ENCODE measurements around the gene URB2.
A peak's percentile ranks its signal among the peaks of the same experiment; 100 is the strongest.

URB2 gene

DNA sequence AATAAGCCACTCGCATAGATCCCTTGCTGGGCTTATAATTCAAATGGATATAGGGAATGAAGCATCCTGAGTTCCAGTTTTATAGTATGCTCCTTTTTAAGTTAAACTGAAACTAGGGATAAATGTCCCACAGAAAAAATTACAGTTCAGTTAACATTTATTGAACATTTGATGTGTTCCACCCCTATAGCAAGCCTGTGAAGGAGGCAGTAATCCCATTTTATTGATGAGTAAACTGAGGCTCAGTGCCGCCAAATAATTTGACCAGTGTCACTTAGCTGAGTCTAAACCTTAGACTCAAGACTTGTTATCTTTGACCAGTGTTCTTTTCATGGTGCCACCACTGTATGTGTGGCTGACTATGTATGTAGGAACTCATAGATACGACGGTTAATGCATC, 22.4 kb downstream of the URB2 start:
- DNase-seq, result no peak

GRCh38 chr1:229650045-229650444, 24.0 kb downstream of the URB2 start:
- no peak for DNase-seq

GRCh38 chr1:229651546-229651945, 25.5 kb downstream of the URB2 start:
- no peak for DNase-seq

GRCh38 chr1:229653420-229653819, 27.4 kb downstream of the URB2 start:
- DNase-seq, result no peak

DNA sequence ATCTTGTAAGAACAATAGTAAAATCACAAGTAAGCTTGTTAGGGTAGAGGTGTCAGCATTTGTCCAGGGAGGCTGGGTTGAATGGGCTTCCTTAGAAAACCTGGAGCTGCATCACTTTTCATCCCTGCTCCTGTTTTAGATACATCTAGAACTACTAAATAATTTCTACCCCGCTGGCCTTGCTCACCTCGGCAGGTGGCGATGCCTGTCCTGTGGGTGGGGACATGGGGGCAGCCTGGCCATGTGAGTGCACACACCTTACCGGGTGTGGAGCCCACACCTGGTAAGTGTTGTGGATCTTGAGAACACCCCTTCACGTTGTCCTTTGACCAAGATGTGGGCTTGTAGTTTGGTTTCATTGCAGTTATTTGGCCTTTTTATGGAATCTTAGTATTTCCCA, 29.7 kb downstream of the URB2 start:
- DNase-seq, result no peak

GRCh38 chr1:229657993-229658755, 32.1 kb downstream of the URB2 start:
- DNase-seq, result no peak

DNA sequence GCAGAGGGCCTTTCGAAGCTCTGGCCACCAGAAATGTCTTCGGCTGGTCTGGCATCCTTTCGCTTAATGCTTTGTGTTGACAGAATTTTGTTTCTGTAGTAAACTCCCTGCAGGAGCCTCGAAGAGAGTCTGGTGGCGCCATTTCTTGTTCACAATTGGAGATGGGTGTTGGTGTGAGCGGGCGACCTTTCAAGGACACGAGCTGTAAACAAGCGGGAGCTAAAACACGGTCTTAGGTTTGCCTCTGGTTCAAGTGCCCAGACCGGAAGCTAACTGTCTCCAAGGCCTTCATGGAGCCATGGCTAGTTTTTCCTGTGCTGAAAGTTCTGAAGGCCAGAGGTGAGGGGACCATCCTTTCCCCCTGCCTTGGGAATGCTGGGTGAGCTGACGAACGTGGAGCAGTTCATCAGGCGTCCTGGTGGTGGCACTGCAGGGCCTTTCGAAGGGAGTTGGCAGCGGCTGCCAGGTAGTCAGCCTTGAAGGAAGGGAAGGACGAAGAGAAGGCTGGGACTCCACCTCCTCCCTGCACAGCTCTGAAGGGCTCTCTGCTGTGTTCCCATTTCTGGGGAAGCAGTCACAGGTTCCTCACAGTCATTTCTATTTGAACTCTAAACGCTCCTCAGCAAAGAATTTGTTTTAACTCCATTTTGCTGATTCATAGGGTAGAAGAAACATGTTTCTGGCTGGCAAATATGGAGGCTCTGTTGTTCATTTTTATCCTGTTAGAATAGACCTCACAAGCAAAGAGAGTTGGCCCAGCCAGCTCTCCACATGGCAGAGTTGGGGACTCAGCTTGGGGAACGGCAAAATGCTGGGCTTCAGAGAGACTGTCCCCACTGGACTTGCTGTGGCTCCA, 35.2 kb downstream of the URB2 start:
- peak; percentile 72 for DNase-seq

- DNase-seq, result no peak
These were observed 35.9 kb downstream of the URB2 start for GRCh38 chr1:229661897-229662296.

DNA sequence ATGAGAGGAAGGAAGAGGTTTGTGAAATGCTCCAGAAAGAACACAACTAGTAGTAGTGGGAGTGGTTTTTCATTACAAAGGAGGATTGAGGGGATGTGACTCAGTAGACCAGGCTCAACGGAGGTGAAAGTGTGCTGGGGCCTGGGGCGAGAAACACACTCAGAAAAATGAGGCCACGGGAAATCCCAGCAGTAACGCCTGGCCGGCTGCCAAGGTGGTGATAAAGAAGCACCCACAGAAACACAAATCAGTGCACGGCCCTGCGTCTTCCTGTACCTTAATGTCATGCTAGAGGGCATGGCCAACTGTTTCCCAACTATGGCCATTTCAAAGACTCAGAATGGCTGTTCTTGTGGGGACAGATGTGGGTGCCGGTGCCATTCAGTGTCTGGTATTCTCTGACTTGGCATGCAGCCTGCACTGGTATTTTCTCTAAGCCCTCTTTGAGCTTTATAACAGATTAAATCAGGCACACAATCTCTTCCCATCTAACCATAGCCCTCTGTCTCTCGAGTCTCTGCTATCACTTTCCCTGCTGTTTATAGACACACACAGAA, 38.2 kb downstream of the URB2 start:
- peak; percentile 67 for DNase-seq

DNA sequence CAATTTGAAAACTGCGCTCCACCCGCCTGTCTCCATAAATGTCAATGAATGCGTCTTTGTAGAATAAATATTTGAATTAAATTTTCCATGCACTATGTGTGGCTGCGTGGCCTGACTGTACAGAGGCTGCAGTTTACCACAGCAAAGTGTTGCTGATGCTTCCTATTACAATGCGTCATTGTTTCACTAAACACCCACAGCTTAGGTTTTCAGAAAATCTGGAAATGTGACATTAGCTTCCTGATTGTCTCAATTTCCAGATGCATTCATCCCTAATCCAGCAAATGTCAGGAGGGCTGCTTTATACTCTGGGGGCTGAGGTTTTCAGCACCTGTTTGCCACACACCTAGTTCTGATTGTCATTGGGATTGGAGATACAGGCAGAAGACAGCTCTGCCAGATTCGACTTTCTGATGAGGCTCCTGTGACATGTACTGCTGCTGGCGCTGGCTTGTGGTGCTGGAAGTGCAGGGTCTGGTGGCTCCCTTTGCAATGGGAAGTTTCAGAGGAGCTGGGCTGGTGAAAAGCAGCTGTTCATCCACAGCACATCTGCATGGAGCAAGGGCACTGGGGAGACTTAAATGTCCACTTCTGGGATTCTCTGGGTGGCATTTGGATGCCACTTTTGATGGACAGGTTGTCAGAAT, 40.0 kb downstream of the URB2 start:
- no peak for DNase-seq

- no peak for DNase-seq
These were observed 40.5 kb downstream of the URB2 start for GRCh38 chr1:229666585-229666984.

DNA sequence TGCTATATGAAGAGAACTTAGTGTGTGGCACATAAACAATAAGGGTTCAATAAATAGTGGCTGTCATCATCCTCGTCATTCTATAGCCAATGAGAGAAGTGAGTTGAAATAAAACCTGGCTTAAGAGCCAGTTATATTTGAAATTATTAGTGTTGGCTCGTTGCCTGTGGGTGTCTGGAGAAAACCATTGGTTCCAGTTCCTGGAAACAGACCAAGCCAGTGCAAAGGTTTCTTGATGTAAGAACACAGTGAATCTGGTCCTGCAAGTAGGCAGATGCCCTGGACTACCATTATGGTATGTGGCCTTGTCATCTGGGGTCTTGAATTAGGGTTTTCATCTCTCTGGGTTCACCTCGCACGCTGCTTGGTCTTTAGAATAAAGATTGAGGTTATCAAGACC, 43.3 kb downstream of the URB2 start:
- DNase-seq, result no peak

DNA sequence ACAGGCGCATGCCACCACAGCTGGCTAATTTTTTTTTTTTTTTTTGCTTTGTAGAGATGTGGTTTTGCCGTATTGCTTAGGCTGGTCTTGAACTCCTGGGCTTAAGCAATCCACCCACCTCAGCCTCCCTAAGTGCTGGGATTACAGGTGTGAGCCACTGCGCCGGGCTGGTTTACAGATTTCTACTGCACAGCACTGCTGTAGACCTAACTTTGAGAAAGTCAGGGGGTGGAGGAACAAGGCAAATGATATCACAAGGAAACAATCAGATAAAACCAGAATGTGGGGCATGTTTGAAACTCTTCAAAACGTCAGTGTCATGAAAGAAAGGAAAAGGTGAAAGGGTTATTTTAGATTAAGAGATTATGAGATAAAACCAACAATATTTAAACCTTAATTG, 45.3 kb downstream of the URB2 start:
- DNase-seq, result no peak

GRCh38 chr1:229672246-229672645, 46.2 kb downstream of the URB2 start:
- DNase-seq, result no peak

GRCh38 chr1:229674042-229674441, 48.0 kb downstream of the URB2 start:
- no peak for DNase-seq

- DNase-seq, result no peak
These were observed 49.3 kb downstream of the URB2 start for GRCh38 chr1:229675396-229675795.

GRCh38 chr1:229685149-229685548, 59.1 kb downstream of the URB2 start:
- no peak for DNase-seq

GRCh38 chr1:229689273-229689672, 63.2 kb downstream of the URB2 start:
- no peak for DNase-seq

- no peak for DNase-seq
These were observed 63.9 kb downstream of the URB2 start for GRCh38 chr1:229689904-229690303.

DNA sequence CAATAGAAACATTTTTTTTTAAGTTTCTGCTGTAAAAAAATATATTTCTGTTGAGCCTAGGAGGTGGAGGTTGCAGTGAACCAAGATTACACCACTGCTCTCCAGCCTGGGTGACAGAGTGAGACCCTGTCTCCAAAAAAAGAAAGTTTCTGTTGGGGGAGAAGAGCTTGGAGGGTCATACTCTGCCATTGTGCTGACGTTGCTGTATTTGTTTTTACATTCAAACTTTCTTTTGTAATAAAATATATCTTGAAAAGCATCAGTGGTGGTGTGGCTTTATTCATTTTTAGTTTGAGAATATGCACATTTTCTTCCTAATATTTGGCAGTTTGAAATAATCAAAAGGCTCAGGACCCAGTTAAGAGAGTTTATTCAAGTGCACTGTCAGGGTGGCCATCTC, 64.6 kb downstream of the URB2 start:
- no peak for DNase-seq

GRCh38 chr1:229691362-229691761, 65.3 kb downstream of the URB2 start:
- DNase-seq, result no peak

DNA sequence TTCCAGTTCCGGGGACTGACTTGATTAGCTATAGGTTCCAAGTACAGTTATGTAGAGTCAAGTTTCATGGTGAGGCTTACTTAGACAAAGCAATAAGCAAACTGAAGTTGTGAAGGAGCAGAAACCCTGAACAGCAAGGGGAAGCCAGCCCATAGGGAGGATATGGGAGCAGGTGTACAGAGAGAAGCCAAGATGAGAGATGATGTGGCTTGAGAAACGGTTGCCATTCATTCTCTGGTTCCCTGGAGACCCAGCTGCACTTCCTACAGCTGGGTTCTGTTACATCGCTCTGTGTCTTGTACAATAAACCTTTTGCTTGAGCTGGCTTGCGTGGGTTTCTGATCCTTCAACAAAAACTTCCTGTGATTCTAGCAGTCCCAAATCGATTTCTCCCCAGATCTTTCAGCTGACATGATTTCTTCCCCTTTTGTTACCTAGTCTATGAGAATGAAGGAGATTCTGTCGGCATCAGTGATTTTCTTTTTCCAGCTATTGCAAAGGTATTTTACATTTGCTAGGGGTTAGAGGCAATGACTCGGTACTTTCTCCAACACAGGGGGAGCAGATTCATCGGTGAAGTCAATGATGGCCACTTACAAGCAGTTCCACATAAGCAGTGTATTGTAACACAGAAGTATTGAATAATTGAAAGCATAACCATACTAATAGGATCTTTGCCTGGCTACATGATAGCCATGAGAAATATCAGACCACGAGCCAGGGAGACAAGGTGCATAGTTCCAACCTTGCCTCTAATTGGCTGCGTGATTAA, 67.3 kb downstream of the URB2 start:
- no peak for DNase-seq

Data from activated CD4-positive, alpha-beta T cell treated with anti-CD3 and anti-CD28 coated beads, Interleukin-2, amount 50 U/mL, for 1 hour (primary cell).